Fibroblast of lung (primary cell): ENCODE measurements around the gene ANO3. TPM values are rescaled to one million over a fixed set of nuclear protein-coding genes. Genes with fewer than 3 reads are reported as not detected.

ENCODE experiments used
- DNase-seq, 2 donors: peaks; one replicate each; pipeline versions ENCODE4 v3.0.0 to v3.0.0-alpha.2; 2010; ENCODE audit warnings: low read depth in 2 of 2
- H2AFZ ChIP-seq: 2 replicates; pipeline ENCODE4 v1.5.1; 2012; ENCODE audit warnings: low read length, control low read depth, inconsistent platforms
- H3K27ac ChIP-seq: 2 replicates; pipeline ENCODE4 v1.5.1; 2011; ENCODE audit warnings: low read length, control low read depth; ENCODE audit not compliant: insufficient read depth
- H3K27me3 ChIP-seq: 2 replicates; pipeline ENCODE4 v1.5.1; 2011; ENCODE audit warnings: mild to moderate bottlenecking, low read length; ENCODE audit not compliant: control insufficient read depth, insufficient read depth
- H3K36me3 ChIP-seq: 2 replicates; pipeline ENCODE4 v1.5.1; 2011; ENCODE audit warnings: low read length; ENCODE audit not compliant: control insufficient read depth, insufficient read depth
- H3K4me1 ChIP-seq: 2 replicates; pipeline ENCODE4 v1.5.1; 2011; ENCODE audit warnings: low read length; ENCODE audit not compliant: control insufficient read depth, insufficient read depth; ENCODE audit errors: extremely low read depth
- H3K4me2 ChIP-seq: 2 replicates; pipeline ENCODE4 v1.5.1; 2011; ENCODE audit warnings: low read length, control low read depth; ENCODE audit not compliant: insufficient read depth; ENCODE audit errors: extremely low read depth
- H3K4me3 ChIP-seq, 4 experiments: fragments of 200-600 bp in 1 of 4; sonication (generic) in 1 of 4; replicated peaks in 1 of 4; 2 replicates each; pipeline ENCODE4 v1.5.1; 2011 to 2016; ENCODE audit warnings: low read length in 4 of 4, low read depth in 3 of 4, mild to moderate bottlenecking in 3 of 4, control low read depth in 2 of 4, inconsistent platforms in 1 of 4, mixed read lengths in 1 of 4; ENCODE audit not compliant: insufficient read depth in 1 of 4; ENCODE audit errors: control extremely low read depth in 1 of 4
- H3K79me2 ChIP-seq: 2 replicates; pipeline ENCODE4 v1.5.1; 2012; ENCODE audit warnings: mild to moderate bottlenecking, low read length, inconsistent platforms; ENCODE audit not compliant: control insufficient read depth, insufficient read depth
- H3K9ac ChIP-seq: 2 replicates; pipeline ENCODE4 v1.5.1; 2011; ENCODE audit warnings: mild to moderate bottlenecking, low read length, control low read depth; ENCODE audit not compliant: insufficient read depth
- H3K9me3 ChIP-seq: 2 replicates; pipeline ENCODE4 v1.5.1; 2012; ENCODE audit warnings: low read depth, low read length; ENCODE audit not compliant: control insufficient read depth, insufficient read depth
- H4K20me1 ChIP-seq: 2 replicates; pipeline ENCODE4 v1.5.1; 2011; ENCODE audit warnings: low read length; ENCODE audit not compliant: control insufficient read depth, insufficient read depth; ENCODE audit errors: extremely low read depth
- EZH2 ChIP-seq: IDR thresholded peaks from 2 replicates; pipeline ENCODE4 v1.5.1; 2012; ENCODE audit warnings: low read length, control low read depth, mild to moderate bottlenecking; ENCODE audit errors: missing control alignments
- polyA plus RNA-seq, 2 donors: library from polyadenylated mRNA; depleted of rRNA in 1 of 2; stranded (reverse) in 1 of 2; unstranded in 1 of 2; fragments of >200 nt; gene quantifications; 2 replicates each; pipeline ENCODE4 v1.2.1, GENCODE V29; 2011 to 2012; ENCODE audit warnings: missing spikeins in 1 of 2
- total RNA-seq: library from RNA; depleted of rRNA; stranded (reverse); fragments of >200 nt; gene quantifications from 2 replicates; pipeline ENCODE4 v1.2.1, GENCODE V29; 2014
- TF ChIP-seq, protein P1 (sequence below), 2 donors: IDR thresholded peaks in 1 of 2; conservative IDR thresholded peaks in 1 of 2; 1 replicate in 1 of 2; 2 replicates in 1 of 2; pipeline ENCODE4 v1.5.1; 2011 to 2012; ENCODE audit warnings: low read length in 2 of 2, control low read depth in 1 of 2, inconsistent platforms in 1 of 2, low read depth in 1 of 2, mild to moderate bottlenecking in 1 of 2

Gene ANO3
- total and polyA plus RNA-seq, 2 donors (not counting 1 experiment from before 2014, with no cell fraction given), result 2.2 to 5.1 TPM

DNA sequence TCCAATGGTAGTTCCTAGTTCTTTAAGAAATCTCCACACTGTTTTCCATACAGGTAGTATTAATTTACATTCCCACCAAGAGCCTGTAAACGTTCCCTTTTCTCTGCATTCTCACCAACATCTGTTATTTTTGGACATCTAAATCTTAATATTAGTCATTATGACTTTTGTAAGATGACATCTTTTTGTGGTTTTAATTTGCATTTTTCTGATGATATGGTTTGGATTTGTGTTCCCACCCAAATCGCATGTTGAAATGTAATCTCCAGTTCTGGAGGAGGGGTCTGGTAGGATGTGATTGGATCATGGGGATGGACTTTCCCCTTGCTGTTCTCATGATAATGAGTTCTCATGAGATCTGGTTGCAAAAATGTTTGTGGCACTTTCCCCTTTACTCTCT is 151.2 kb downstream of the ANO3 start:
- TF ChIP-seq, protein P1, sequence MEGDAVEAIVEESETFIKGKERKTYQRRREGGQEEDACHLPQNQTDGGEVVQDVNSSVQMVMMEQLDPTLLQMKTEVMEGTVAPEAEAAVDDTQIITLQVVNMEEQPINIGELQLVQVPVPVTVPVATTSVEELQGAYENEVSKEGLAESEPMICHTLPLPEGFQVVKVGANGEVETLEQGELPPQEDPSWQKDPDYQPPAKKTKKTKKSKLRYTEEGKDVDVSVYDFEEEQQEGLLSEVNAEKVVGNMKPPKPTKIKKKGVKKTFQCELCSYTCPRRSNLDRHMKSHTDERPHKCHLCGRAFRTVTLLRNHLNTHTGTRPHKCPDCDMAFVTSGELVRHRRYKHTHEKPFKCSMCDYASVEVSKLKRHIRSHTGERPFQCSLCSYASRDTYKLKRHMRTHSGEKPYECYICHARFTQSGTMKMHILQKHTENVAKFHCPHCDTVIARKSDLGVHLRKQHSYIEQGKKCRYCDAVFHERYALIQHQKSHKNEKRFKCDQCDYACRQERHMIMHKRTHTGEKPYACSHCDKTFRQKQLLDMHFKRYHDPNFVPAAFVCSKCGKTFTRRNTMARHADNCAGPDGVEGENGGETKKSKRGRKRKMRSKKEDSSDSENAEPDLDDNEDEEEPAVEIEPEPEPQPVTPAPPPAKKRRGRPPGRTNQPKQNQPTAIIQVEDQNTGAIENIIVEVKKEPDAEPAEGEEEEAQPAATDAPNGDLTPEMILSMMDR (conservative IDR thresholded peaks at IDR 0.05 in 1 of 2, IDR thresholded peaks at IDR 0.05 in 1 of 2; ENCODE audit: low read depth in 1 of 2, low read length in 2 of 2), result no peak
- TF ChIP-seq EZH2, result no peak
- H4K20me1 ChIP-seq, result no peaks in the 10 kb centered on the region
- peak; percentile 5 to 42 for DNase-seq
- no peak overlapping the region for H3K4me2 ChIP-seq
- no peak overlapping the region for H3K9ac ChIP-seq
- H3K4me1 ChIP-seq, result no peaks in the 10 kb centered on the region
- H3K27ac ChIP-seq, result no peak overlapping the region
- no peaks in the 10 kb centered on the region for H3K36me3 ChIP-seq
- no peak overlapping the region for H3K4me3 ChIP-seq
- H2AFZ ChIP-seq, result no peak overlapping the region
- no peaks in the 10 kb centered on the region for H3K9me3 ChIP-seq
- H3K79me2 ChIP-seq, result no peaks in the 10 kb centered on the region
- H3K27me3 ChIP-seq, result no peaks in the 10 kb centered on the region

DNA sequence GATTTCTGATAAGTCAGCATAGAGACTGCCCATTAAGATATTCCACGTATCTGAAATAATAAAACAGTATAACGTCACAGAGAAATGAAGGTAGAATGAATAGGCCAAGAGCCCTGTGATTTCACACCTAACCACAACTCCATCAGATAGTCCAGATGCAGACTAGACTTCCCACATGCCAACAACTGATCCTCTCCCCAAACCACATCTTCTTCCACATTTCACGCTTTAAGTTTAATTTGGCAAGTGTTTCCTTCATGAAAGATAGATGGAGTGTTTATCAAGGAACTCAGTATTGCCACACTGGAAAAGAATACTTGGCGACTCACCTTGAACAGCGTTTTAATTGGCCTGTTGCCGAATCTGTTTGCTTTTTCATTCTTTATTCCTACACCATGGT is 158.6 kb downstream of the ANO3 start:
- Histone ChIP-seq H3K4me2 (no peak overlapping the region), H3K79me2 (no peaks in the 10 kb centered on the region), H3K9me3 (no peaks in the 10 kb centered on the region), H2AFZ (no peak overlapping the region), H3K4me1 (no peaks in the 10 kb centered on the region), H4K20me1 (no peaks in the 10 kb centered on the region), H3K27ac (no peak overlapping the region), H3K9ac (no peak overlapping the region), H3K4me3 (no peak overlapping the region), H3K27me3 (no peaks in the 10 kb centered on the region), H3K36me3 (no peaks in the 10 kb centered on the region)
- DNase-seq, result peak in 1 of 2 donors; percentile 8
- TF ChIP-seq, protein P1 (conservative IDR thresholded peaks at IDR 0.05 in 1 of 2, IDR thresholded peaks at IDR 0.05 in 1 of 2; ENCODE audit: low read depth in 1 of 2, low read length in 2 of 2), result no peak
- TF ChIP-seq EZH2, result no peak

- Histone ChIP-seq H3K27ac (no peak overlapping the region), H3K27me3 (no peaks in the 10 kb centered on the region), H3K4me1 (no peaks in the 10 kb centered on the region), H3K9me3 (no peaks in the 10 kb centered on the region), H4K20me1 (no peaks in the 10 kb centered on the region), H3K36me3 (no peaks in the 10 kb centered on the region), H3K4me3 (no peak overlapping the region), H3K4me2 (no peak overlapping the region), H3K9ac (no peak overlapping the region), H2AFZ (no peak overlapping the region), H3K79me2 (no peaks in the 10 kb centered on the region)
- DNase-seq, result no peak
- TF ChIP-seq EZH2, result no peak
- TF ChIP-seq, protein P1 (conservative IDR thresholded peaks at IDR 0.05 in 1 of 2, IDR thresholded peaks at IDR 0.05 in 1 of 2; ENCODE audit: low read depth in 1 of 2, low read length in 2 of 2), result no peak
These were observed 161.7 kb downstream of the ANO3 start for GRCh38 chr11:26493616-26494015.
